ENCODE data around the gene PMS2.

- TF ChIP-seq CTCF (IDR thresholded peaks at IDR 0.05; ENCODE audit: extremely low read depth in 1 of 2, insufficient read depth in 1 of 2, low read depth in 1 of 2, low read length in 2 of 2), result no peak
- no peak for TF ChIP-seq POLR2A (IDR thresholded peaks at IDR 0.05; ENCODE audit: low read depth, low read length)
- TF ChIP-seq MYC (IDR thresholded peaks at IDR 0.05; ENCODE audit: low read depth, low read length), result no peak
Measured at GRCh38 chr7:6056616-6057015, 47.8 kb upstream of the PMS2 start.
